CD14-positive monocyte (primary cell): ENCODE data around the gene TIMP2. TPM values are rescaled to one million over a fixed set of nuclear protein-coding genes. Genes with fewer than 3 reads are reported as not detected.

ENCODE experiments used
- DNase-seq, 3 donors: peaks; one replicate each; pipeline ENCODE4 v3.0.0-alpha.2; 2011 to 2022
- H2AFZ ChIP-seq: 2 replicates; pipeline ENCODE4 v1.6.0; 2012; ENCODE audit warnings: mild to moderate bottlenecking, low read depth, low read length, inconsistent platforms; ENCODE audit not compliant: insufficient read depth, poor library complexity, severe bottlenecking
- H3K27ac ChIP-seq, 2 donors: 1 replicate in 1 of 2; 2 replicates in 1 of 2; pipeline ENCODE4 v1.5.1; 2012 to 2013; ENCODE audit warnings: low read length in 2 of 2, control low read depth in 1 of 2, inconsistent platforms in 1 of 2, low read depth in 1 of 2, mild to moderate bottlenecking in 1 of 2
- H3K27me3 ChIP-seq, 2 donors: one replicate each; pipeline versions ENCODE4 v1.6.0 to v1.6.1; 2011 to 2013; ENCODE audit warnings: low read length in 2 of 2; ENCODE audit not compliant: control insufficient read depth in 2 of 2, insufficient read depth in 2 of 2
- H3K36me3 ChIP-seq, 2 donors: replicated peaks in 1 of 2; 1 replicate in 1 of 2; 2 replicates in 1 of 2; pipeline versions ENCODE4 v1.5.1 to v1.6.1; 2012 to 2013; ENCODE audit warnings: low read length in 2 of 2, control low read depth in 1 of 2, inconsistent platforms in 1 of 2, mild to moderate bottlenecking in 1 of 2; ENCODE audit not compliant: insufficient read depth in 2 of 2, control insufficient read depth in 1 of 2
- H3K4me1 ChIP-seq, 2 donors: 1 replicate in 1 of 2; 2 replicates in 1 of 2; pipeline versions ENCODE4 v1.5.1 to v1.6.1; 2012 to 2013; ENCODE audit warnings: low read length in 2 of 2, control low read depth in 1 of 2, inconsistent platforms in 1 of 2, mild to moderate bottlenecking in 1 of 2, moderate library complexity in 1 of 2; ENCODE audit not compliant: insufficient read depth in 2 of 2, control insufficient read depth in 1 of 2
- H3K4me2 ChIP-seq: replicated peaks from 2 replicates; pipeline ENCODE3; 2012; ENCODE audit warnings: low read length, moderate library complexity, mild to moderate bottlenecking; ENCODE audit not compliant: poor library complexity, severe bottlenecking; ENCODE audit errors: extremely low read depth
- H3K4me3 ChIP-seq, 3 experiments: fragments of 200-600 bp in 1 of 3; sonication (generic) in 1 of 3; replicated peaks in 1 of 3; 1 replicate in 2 of 3; 2 replicates in 1 of 3; pipeline ENCODE4 v1.5.1; 2011 to 2013; ENCODE audit warnings: low read length in 3 of 3, mild to moderate bottlenecking in 3 of 3, control low read depth in 2 of 3, low read depth in 2 of 3, inconsistent platforms in 1 of 3, moderate library complexity in 1 of 3
- H3K79me2 ChIP-seq: 2 replicates; pipeline ENCODE4 v1.6.0; 2012; ENCODE audit warnings: mild to moderate bottlenecking, control low read depth, inconsistent platforms, low read length, moderate library complexity; ENCODE audit not compliant: insufficient read depth
- H3K9ac ChIP-seq: 2 replicates; pipeline ENCODE4 v1.6.0; 2017; ENCODE audit warnings: low read length, mild to moderate bottlenecking; ENCODE audit not compliant: insufficient read depth, poor library complexity, severe bottlenecking
- H3K9me3 ChIP-seq, 2 donors: replicated peaks in 1 of 2; 1 replicate in 1 of 2; 2 replicates in 1 of 2; pipeline versions ENCODE4 v1.5.1 to v1.6.1; 2012 to 2013; ENCODE audit warnings: low read length in 2 of 2, control low read depth in 1 of 2; ENCODE audit not compliant: control insufficient read depth in 1 of 2, insufficient read depth in 1 of 2
- H4K20me1 ChIP-seq: 2 replicates; pipeline ENCODE4 v1.6.0; 2012; ENCODE audit warnings: mild to moderate bottlenecking, low read length, control low read depth, moderate library complexity; ENCODE audit not compliant: insufficient read depth
- H3K27ac Mint-ChIP-seq, 7 donors: one replicate each; pipeline ENCODE4 v1.8.0; 2020; ENCODE audit warnings: mild to moderate bottlenecking in 7 of 7, mixed read lengths in 7 of 7, moderate library complexity in 6 of 7, inconsistent platforms in 2 of 7
- H3K27me3 Mint-ChIP-seq, 3 donors: one replicate each; pipeline ENCODE4 v1.8.0; 2021 to 2022; ENCODE audit warnings: low read depth in 3 of 3, mild to moderate bottlenecking in 3 of 3, mixed read lengths in 3 of 3, moderate library complexity in 3 of 3, inconsistent platforms in 1 of 3
- H3K36me3 Mint-ChIP-seq, 2 donors: one replicate each; pipeline ENCODE4 v1.8.0; 2020; ENCODE audit warnings: mixed read lengths in 2 of 2, inconsistent platforms in 1 of 2, mild to moderate bottlenecking in 1 of 2
- H3K4me1 Mint-ChIP-seq: one replicate; pipeline ENCODE4 v1.8.0; 2020; ENCODE audit warnings: mild to moderate bottlenecking, mixed read lengths
- H3K4me3 Mint-ChIP-seq, 2 donors: one replicate each; pipeline ENCODE4 v1.8.0; 2020; ENCODE audit warnings: mild to moderate bottlenecking in 2 of 2, mixed read lengths in 2 of 2, moderate library complexity in 1 of 2
- H3K9me3 Mint-ChIP-seq, 7 donors: one replicate each; pipeline ENCODE4 v1.8.0; 2020 to 2022; ENCODE audit warnings: mixed read lengths in 7 of 7, mild to moderate bottlenecking in 6 of 7, moderate library complexity in 6 of 7, inconsistent platforms in 2 of 7
- WGBS: methylation state at CpG from one replicate; pipeline ENCODE4 v1.1.5; 2013; ENCODE audit warnings: missing lambda C conversion rate; ENCODE audit not compliant: insufficient coverage; 5-methylcytosine and 5-hydroxymethylcytosine counted together
- intact Hi-C, 2 donors: fragments of 100-400 bp; cut with micrococcal nuclease; formaldehyde crosslinking; loops; one replicate each; pipeline versions ENCODE4 v1.15.0 to v1.15.1; 2023
- polyA plus RNA-seq, 3 donors: library from polyadenylated mRNA; depleted of rRNA in 1 of 3; unstranded in 2 of 3; stranded (reverse) in 1 of 3; fragments of 300-500 nt in 2 of 3; fragments of >200 nt in 1 of 3; fragmentation: Illumina TruSeq in 2 of 3; gene quantifications; 1 replicate in 2 of 3; 2 replicates in 1 of 3; pipeline ENCODE4 v1.2.3, GENCODE V29; 2012 to 2021
- TF ChIP-seq, protein P1 (sequence below): fragments of 200-600 bp; IDR thresholded peaks from one replicate; pipeline ENCODE4 v1.8.0; 2022; ENCODE audit warnings: antibody characterized with exemption, mild to moderate bottlenecking

Gene TIMP2
- polyA plus RNA-seq, 3 donors, result 4.5 to 101 (median 6.4) TPM

- Histone ChIP-seq H3K4me3 (peak overlapping the region in 1 of 3 experiments; percentile 19), H3K4me1 (peaks cover 60 to 71% of the 10 kb centered on the region in 2 donors), H3K4me2 (peak overlapping the region; percentile 54), H3K79me2 (peaks cover 95% of the 10 kb centered on the region), H4K20me1 (peaks cover 73% of the 10 kb centered on the region), H3K27ac (peak overlapping the region; percentile 84 to 99), H3K27me3 (no peaks in the 10 kb centered on the region), H3K9ac (peak overlapping the region; percentile 15), H2AFZ (no peak overlapping the region), H3K36me3 (peaks cover 0 to 29% of the 10 kb centered on the region in 2 donors), H3K9me3 (no peaks in the 10 kb centered on the region)
- peaks cover 30 to 47% of the 10 kb centered on the region in 2 donors for H3K36me3 Mint-ChIP-seq
- no peaks in the 10 kb centered on the region for H3K27me3 Mint-ChIP-seq
- peak overlapping the region; percentile 96 to 98 (median 97) for H3K27ac Mint-ChIP-seq
- TF ChIP-seq, protein P1, sequence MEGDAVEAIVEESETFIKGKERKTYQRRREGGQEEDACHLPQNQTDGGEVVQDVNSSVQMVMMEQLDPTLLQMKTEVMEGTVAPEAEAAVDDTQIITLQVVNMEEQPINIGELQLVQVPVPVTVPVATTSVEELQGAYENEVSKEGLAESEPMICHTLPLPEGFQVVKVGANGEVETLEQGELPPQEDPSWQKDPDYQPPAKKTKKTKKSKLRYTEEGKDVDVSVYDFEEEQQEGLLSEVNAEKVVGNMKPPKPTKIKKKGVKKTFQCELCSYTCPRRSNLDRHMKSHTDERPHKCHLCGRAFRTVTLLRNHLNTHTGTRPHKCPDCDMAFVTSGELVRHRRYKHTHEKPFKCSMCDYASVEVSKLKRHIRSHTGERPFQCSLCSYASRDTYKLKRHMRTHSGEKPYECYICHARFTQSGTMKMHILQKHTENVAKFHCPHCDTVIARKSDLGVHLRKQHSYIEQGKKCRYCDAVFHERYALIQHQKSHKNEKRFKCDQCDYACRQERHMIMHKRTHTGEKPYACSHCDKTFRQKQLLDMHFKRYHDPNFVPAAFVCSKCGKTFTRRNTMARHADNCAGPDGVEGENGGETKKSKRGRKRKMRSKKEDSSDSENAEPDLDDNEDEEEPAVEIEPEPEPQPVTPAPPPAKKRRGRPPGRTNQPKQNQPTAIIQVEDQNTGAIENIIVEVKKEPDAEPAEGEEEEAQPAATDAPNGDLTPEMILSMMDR, result no peak
- intact Hi-C loops, result loop anchor here in 1 of 2 donors (10.0 kb wide), 1 partner anchor 166 kb away; no protein-coding TSS in a partner anchor
- no peaks in the 10 kb centered on the region for H3K9me3 Mint-ChIP-seq
- H3K4me1 Mint-ChIP-seq, result peaks cover 58% of the 10 kb centered on the region
- DNase-seq, result peak; percentile 85 to 91 (median 88)
- peak overlapping the region; percentile 32 to 59 for H3K4me3 Mint-ChIP-seq
- WGBS, result 21% methylated on average over 4 of the region's 11 CpGs
Measured at GRCh38 chr17:78910497-78911284, 14.5 kb downstream of the TIMP2 start.

DNA sequence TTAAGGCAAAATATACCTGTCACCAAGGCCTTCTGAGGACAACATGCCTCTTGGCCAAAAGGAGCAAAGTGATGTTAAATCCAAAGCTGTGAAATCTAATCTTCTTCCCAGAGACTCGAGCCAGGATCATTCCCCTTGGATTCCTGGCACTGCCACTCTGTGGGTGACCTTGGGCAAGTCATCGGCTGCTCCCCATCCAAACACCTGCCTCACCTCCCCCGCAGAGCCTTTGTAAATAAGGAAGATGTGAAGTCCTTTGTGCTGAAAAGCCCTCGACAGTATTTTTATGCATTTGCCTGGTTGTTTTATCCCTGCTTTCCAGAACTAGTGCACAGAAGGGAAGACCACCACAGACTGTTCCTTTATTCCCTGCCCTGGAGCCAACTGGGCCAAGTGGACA, 16.8 kb downstream of the TIMP2 start:
- peak overlapping the region in 1 of 2 donors; percentile 68 for H3K27ac ChIP-seq

More for the DNA sequence above, 16.8 kb downstream of the TIMP2 start:
- H3K36me3 Mint-ChIP-seq, result peaks cover 43 to 56% of the 10 kb centered on the region in 2 donors
- Histone ChIP-seq H3K9ac (no peak overlapping the region), H2AFZ (no peak overlapping the region), H3K27me3 (no peaks in the 10 kb centered on the region), H3K9me3 (no peaks in the 10 kb centered on the region), H3K79me2 (peaks cover 97% of the 10 kb centered on the region), H3K4me3 (no peak overlapping the region), H4K20me1 (peaks cover 86% of the 10 kb centered on the region), H3K36me3 (peaks cover 11 to 51% of the 10 kb centered on the region in 2 donors), H3K4me1 (peaks cover 37 to 48% of the 10 kb centered on the region in 2 donors), H3K4me2 (no peak overlapping the region)
- H3K27me3 Mint-ChIP-seq, result no peaks in the 10 kb centered on the region
- intact Hi-C loops, result no loop called here
- H3K9me3 Mint-ChIP-seq, result no peaks in the 10 kb centered on the region
- 57% methylated on average over 1 of the region's 4 CpGs for WGBS
- peak overlapping the region; percentile 50 to 92 (median 78) for H3K27ac Mint-ChIP-seq
- no peak for DNase-seq
- H3K4me1 Mint-ChIP-seq, result peaks cover 55% of the 10 kb centered on the region
- TF ChIP-seq, protein P1, result no peak
- H3K4me3 Mint-ChIP-seq, result no peak overlapping the region
